ENCODE data around the gene LARP1. TPM values are rescaled to one million over a fixed set of nuclear protein-coding genes. Genes with fewer than 3 reads are reported as not detected.

LARP1 gene
- total RNA-seq, 4 donors from 2014 or later = 79.7 to 128 (median 101) TPM

- H3K27ac ChIP-seq (replicated peaks in 1 of 4) = no peak overlapping the region
- no peak for DNase-seq (ENCODE audit: extremely low spot score)
- TF ChIP-seq EP300 (IDR thresholded peaks at IDR 0.05) (no peak), POLR2A (IDR thresholded peaks at IDR 0.05; ENCODE audit: low read depth) (no peak), CTCF (IDR thresholded peaks at IDR 0.05) (no peak), POLR2AphosphoS5 (IDR thresholded peaks at IDR 0.05) (no peak)
- intact Hi-C loops (cut with DNase I) = no loop called here
- peaks cover 8 to 83% (median 49%) of the 10 kb centered on the region in 4 donors for H3K36me3 ChIP-seq
- H3K4me1 ChIP-seq = peaks cover 0 to 1% (median 0%) of the 10 kb centered on the region in 4 donors
- no peak overlapping the region for H3K4me3 ChIP-seq
- no peaks in the 10 kb centered on the region for H3K9me3 ChIP-seq
- WGBS = 92% methylated on average over 2 of the region's 2 CpGs
- H3K27me3 ChIP-seq = no peaks in the 10 kb centered on the region
Observed at GRCh38 chr5:154829181-154829588, 74.0 kb downstream of the LARP1 start.

GRCh38 chr5:154829589-154830218 is 74.5 kb downstream of the LARP1 start:
- TF ChIP-seq POLR2AphosphoS5 (IDR thresholded peaks at IDR 0.05) = no peak
- no peak for TF ChIP-seq EP300 (IDR thresholded peaks at IDR 0.05)
- TF ChIP-seq CTCF (IDR thresholded peaks at IDR 0.05) = no peak
- no peak for TF ChIP-seq POLR2A (IDR thresholded peaks at IDR 0.05; ENCODE audit: low read depth)
- peaks cover 6 to 78% (median 45%) of the 10 kb centered on the region in 4 donors for H3K36me3 ChIP-seq

DNA sequence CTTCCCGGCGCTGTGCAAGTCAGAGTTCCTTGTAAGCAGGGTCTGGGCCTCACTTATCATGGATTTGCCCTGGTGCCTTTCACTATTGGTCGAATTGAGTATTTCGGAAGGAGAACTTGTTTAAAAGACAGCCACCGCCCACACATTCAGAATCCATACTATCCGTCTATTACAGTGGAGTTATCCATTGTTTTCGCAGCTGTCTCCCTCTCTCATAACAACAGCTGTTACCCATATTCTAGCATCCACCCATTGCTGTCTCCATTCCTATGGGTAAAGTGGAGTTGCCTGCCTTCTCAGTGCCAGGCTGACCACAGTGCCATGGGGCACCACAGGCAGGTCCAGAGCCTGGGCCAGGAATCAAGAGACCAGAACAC is 75.0 kb downstream of the LARP1 start:
- WGBS = 94% methylated on average over 7 of the region's 7 CpGs
- no peak overlapping the region for H3K4me3 ChIP-seq
- DNase-seq (ENCODE audit: extremely low spot score) = no peak
- no peaks in the 10 kb centered on the region for H3K9me3 ChIP-seq
- intact Hi-C loops (cut with DNase I) = no loop called here
- H3K27ac ChIP-seq (replicated peaks in 1 of 4) = no peak overlapping the region
- peaks cover 7 to 11% (median 8%) of the 10 kb centered on the region in 4 donors for H3K4me1 ChIP-seq
- H3K27me3 ChIP-seq = no peaks in the 10 kb centered on the region
- no peak for TF ChIP-seq EP300 (IDR thresholded peaks at IDR 0.05)
- no peak for TF ChIP-seq CTCF (IDR thresholded peaks at IDR 0.05)
- no peak for TF ChIP-seq POLR2AphosphoS5 (IDR thresholded peaks at IDR 0.05)
- TF ChIP-seq POLR2A (IDR thresholded peaks at IDR 0.05; ENCODE audit: low read depth) = no peak
- peaks cover 6 to 72% (median 43%) of the 10 kb centered on the region in 4 donors for H3K36me3 ChIP-seq

More at GRCh38 chr5:154829589-154830218, 74.5 kb downstream of the LARP1 start:
- no peak for DNase-seq (ENCODE audit: extremely low spot score)
- H3K9me3 ChIP-seq = no peaks in the 10 kb centered on the region
- no peaks in the 10 kb centered on the region for H3K27me3 ChIP-seq
- peaks cover 2 to 6% (median 3%) of the 10 kb centered on the region in 4 donors for H3K4me1 ChIP-seq
- WGBS = 81% methylated on average over 4 of the region's 4 CpGs
- H3K27ac ChIP-seq (replicated peaks in 1 of 4) = no peak overlapping the region
- no peak overlapping the region for H3K4me3 ChIP-seq
- intact Hi-C loops (cut with DNase I) = no loop called here

- Histone ChIP-seq H3K27ac (replicated peaks in 1 of 4) (no peak overlapping the region), H3K27me3 (no peaks in the 10 kb centered on the region)
- 89% methylated on average over 4 of the region's 4 CpGs for WGBS
Observed at GRCh38 chr5:154830596-154830995, 75.4 kb downstream of the LARP1 start.

More at GRCh38 chr5:154830596-154830995, 75.4 kb downstream of the LARP1 start:
- intact Hi-C loops (cut with DNase I) = no loop called here
- Histone ChIP-seq H3K4me3 (no peak overlapping the region), H3K4me1 (peaks cover 11 to 15% (median 12%) of the 10 kb centered on the region in 4 donors), H3K36me3 (peaks cover 6 to 72% (median 42%) of the 10 kb centered on the region in 4 donors), H3K9me3 (no peaks in the 10 kb centered on the region)
- DNase-seq (ENCODE audit: extremely low spot score) = no peak
- TF ChIP-seq POLR2A (IDR thresholded peaks at IDR 0.05; ENCODE audit: low read depth) (no peak), EP300 (IDR thresholded peaks at IDR 0.05) (no peak), CTCF (IDR thresholded peaks at IDR 0.05) (no peak), POLR2AphosphoS5 (IDR thresholded peaks at IDR 0.05) (no peak)

All from esophagus muscularis mucosa (tissue), 4 donors.